Osteoblast (primary cell): ENCODE measurements around the gene GH1. TPM values are rescaled to one million over a fixed set of nuclear protein-coding genes. Genes with fewer than 3 reads are reported as not detected.
"Not testable (repeated sequence)": the region's sequence is repeated elsewhere in the genome, so short reads cannot be mapped to it uniquely, and the experiment has no call there.

Experiments used
- DNase-seq: peaks from one replicate; pipeline ENCODE4 v3.0.0; 2011; ENCODE audit warnings: low spot score, mixed read lengths; ENCODE audit not compliant: insufficient read length; ENCODE audit errors: missing footprints
- H2AFZ ChIP-seq: 2 replicates; pipeline ENCODE4 v1.6.0; 2011; ENCODE audit warnings: mild to moderate bottlenecking, low read length
- H3K27ac ChIP-seq: 2 replicates; pipeline ENCODE4 v1.5.1; 2011; ENCODE audit warnings: mild to moderate bottlenecking, low read depth, low read length, moderate library complexity
- H3K27me3 ChIP-seq: 2 replicates; pipeline ENCODE4 v1.6.0; 2012; ENCODE audit warnings: mild to moderate bottlenecking, control low read depth, inconsistent platforms, low read length, moderate library complexity; ENCODE audit not compliant: insufficient read depth
- H3K36me3 ChIP-seq: 2 replicates; pipeline ENCODE4 v1.5.1; 2011; ENCODE audit warnings: mild to moderate bottlenecking, low read length, control low read depth, moderate library complexity; ENCODE audit not compliant: insufficient read depth
- H3K4me1 ChIP-seq: 2 replicates; pipeline ENCODE4 v1.5.1; 2011; ENCODE audit warnings: mild to moderate bottlenecking, low read length, control low read depth, moderate library complexity; ENCODE audit not compliant: insufficient read depth
- H3K4me2 ChIP-seq: 2 replicates; pipeline ENCODE4 v1.6.0; 2011; ENCODE audit warnings: mild to moderate bottlenecking, low read length; ENCODE audit not compliant: insufficient read depth
- H3K4me3 ChIP-seq: fragments of 200-600 bp; sonication (generic); 3 replicates; pipeline ENCODE4 v1.5.1; 2012; ENCODE audit warnings: mild to moderate bottlenecking, low read length, inconsistent platforms; ENCODE audit not compliant: insufficient read depth
- H3K79me2 ChIP-seq: 2 replicates; pipeline ENCODE4 v1.6.0; 2012; ENCODE audit warnings: mild to moderate bottlenecking, low read length, control low read depth, inconsistent platforms; ENCODE audit not compliant: insufficient read depth
- H3K9me3 ChIP-seq: 2 replicates; pipeline ENCODE4 v1.5.1; 2011; ENCODE audit warnings: low read depth, low read length, control low read depth
- H4K20me1 ChIP-seq: 2 replicates; pipeline ENCODE4 v1.6.0; 2012; ENCODE audit warnings: mild to moderate bottlenecking, low read length, control low read depth; ENCODE audit not compliant: insufficient read depth
- total RNA-seq: library from RNA; depleted of rRNA; stranded (reverse); fragments of >200 nt; gene quantifications from 2 replicates; pipeline ENCODE4 v1.2.3, GENCODE V29; 2012
- TF ChIP-seq, protein P1 (sequence below): IDR thresholded peaks from 2 replicates; pipeline ENCODE4 v1.5.1; 2011; ENCODE audit warnings: mild to moderate bottlenecking, low read depth, low read length, moderate library complexity; ENCODE audit errors: extremely low read depth

The GH1 gene
- total RNA-seq, 1 donor = not detected

DNA sequence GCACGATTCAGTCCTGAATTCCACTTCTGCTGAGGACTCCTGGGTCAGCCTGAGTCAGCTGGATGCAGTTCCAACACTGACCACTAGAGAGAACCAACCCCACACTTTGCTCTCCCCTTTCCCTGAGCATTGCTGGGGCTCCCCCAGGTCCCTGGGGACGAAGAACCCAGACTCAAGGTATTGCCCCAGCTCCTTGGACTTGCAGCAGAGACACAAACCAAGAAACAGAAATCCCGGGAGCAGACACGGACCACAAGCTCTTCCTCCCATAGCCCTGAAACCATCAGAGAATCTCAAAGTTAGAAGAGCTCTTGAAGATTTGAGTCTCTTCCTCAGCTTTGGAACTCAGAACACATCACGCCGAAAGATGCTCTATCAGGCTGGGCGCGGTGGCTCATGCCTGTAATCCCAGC, 678 bp upstream of the GH1 start:
- H3K36me3 ChIP-seq = no peaks in the 10 kb centered on the region
- H4K20me1 ChIP-seq = no peaks in the 10 kb centered on the region
- H3K27ac ChIP-seq = no peak overlapping the region
- no peak overlapping the region for H3K4me2 ChIP-seq
- TF ChIP-seq, protein P1, sequence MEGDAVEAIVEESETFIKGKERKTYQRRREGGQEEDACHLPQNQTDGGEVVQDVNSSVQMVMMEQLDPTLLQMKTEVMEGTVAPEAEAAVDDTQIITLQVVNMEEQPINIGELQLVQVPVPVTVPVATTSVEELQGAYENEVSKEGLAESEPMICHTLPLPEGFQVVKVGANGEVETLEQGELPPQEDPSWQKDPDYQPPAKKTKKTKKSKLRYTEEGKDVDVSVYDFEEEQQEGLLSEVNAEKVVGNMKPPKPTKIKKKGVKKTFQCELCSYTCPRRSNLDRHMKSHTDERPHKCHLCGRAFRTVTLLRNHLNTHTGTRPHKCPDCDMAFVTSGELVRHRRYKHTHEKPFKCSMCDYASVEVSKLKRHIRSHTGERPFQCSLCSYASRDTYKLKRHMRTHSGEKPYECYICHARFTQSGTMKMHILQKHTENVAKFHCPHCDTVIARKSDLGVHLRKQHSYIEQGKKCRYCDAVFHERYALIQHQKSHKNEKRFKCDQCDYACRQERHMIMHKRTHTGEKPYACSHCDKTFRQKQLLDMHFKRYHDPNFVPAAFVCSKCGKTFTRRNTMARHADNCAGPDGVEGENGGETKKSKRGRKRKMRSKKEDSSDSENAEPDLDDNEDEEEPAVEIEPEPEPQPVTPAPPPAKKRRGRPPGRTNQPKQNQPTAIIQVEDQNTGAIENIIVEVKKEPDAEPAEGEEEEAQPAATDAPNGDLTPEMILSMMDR = peak; percentile 88
- no peak overlapping the region for H3K4me3 ChIP-seq
- H2AFZ ChIP-seq = no peak overlapping the region
- H3K27me3 ChIP-seq = peaks cover 11% of the 10 kb centered on the region
- no peaks in the 10 kb centered on the region for H3K9me3 ChIP-seq
- H3K79me2 ChIP-seq = no peaks in the 10 kb centered on the region
- H3K4me1 ChIP-seq = no peaks in the 10 kb centered on the region
- peak; percentile 96 for DNase-seq

DNA sequence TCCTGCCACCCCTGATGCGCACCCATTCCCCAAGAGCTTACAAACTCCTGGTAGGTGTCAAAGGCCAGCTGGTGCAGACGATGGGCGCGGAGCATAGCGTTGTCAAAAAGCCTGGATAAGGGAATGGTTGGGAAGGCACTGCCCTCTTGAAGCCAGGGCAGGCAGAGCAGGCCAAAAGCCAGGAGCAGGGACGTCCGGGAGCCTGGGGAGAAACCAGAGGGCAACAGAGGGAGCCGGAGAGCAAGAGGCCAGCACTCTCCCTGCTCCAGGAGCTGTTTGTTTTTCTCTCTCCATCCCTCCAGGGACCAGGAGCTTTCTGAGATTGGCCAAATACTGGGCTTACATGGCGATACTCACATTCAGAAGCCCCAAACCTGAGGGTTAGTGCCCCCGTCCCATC, 334 bp downstream of the GH1 start:
- H4K20me1 ChIP-seq = no peaks in the 10 kb centered on the region
- peaks cover 11% of the 10 kb centered on the region for H3K27me3 ChIP-seq
- H3K36me3 ChIP-seq = no peaks in the 10 kb centered on the region
- H3K79me2 ChIP-seq = no peaks in the 10 kb centered on the region
- no peak overlapping the region for H3K27ac ChIP-seq
- H3K9me3 ChIP-seq = no peaks in the 10 kb centered on the region
- H2AFZ ChIP-seq = no peak overlapping the region
- no peaks in the 10 kb centered on the region for H3K4me1 ChIP-seq
- H3K4me3 ChIP-seq = no peak overlapping the region
- peak; percentile 72 for DNase-seq
- TF ChIP-seq, protein P1 = no peak
- H3K4me2 ChIP-seq = no peak overlapping the region

DNA sequence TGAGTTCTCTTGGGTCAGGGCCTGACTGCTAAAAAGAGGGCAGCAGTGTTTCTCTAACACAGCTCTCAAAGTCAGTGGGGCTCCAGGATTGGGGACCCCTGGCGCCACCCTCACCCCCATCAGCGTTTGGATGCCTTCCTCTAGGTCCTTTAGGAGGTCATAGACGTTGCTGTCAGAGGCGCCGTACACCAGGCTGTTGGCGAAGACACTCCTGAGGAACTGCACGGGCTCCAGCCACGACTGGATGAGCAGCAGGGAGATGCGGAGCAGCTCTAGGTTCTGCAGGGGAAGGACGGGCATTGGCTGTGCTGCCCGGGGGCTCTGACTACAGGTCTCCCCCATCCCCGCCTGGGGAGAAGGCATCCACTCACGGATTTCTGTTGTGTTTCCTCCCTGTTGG, 993 bp downstream of the GH1 start:
- H3K4me3 ChIP-seq = no peak overlapping the region
- H3K36me3 ChIP-seq = no peaks in the 10 kb centered on the region
- TF ChIP-seq, protein P1 = no peak
- H3K27ac ChIP-seq = no peak overlapping the region
- H2AFZ ChIP-seq = no peak overlapping the region
- peaks cover 11% of the 10 kb centered on the region for H3K27me3 ChIP-seq
- no peaks in the 10 kb centered on the region for H3K79me2 ChIP-seq
- H3K4me1 ChIP-seq = no peaks in the 10 kb centered on the region
- DNase-seq = no peak
- no peak overlapping the region for H3K4me2 ChIP-seq
- H4K20me1 ChIP-seq = no peaks in the 10 kb centered on the region
- no peaks in the 10 kb centered on the region for H3K9me3 ChIP-seq

DNA sequence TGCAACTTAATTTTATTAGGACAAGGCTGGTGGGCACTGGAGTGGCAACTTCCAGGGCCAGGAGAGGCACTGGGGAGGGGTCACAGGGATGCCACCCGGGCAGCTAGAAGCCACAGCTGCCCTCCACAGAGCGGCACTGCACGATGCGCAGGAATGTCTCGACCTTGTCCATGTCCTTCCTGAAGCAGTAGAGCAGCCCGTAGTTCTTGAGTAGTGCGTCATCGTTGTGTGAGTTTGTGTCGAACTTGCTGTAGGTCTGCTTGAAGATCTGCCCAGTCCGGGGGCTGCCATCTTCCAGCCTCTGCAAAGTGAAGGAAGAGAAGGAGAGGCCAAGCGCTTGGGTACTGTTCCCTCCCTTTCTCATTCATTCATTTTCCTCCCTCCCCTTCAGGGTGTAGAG, 1.4 kb downstream of the GH1 start:
- not testable (repeated sequence) for DNase-seq, H3K9me3 ChIP-seq, H4K20me1 ChIP-seq, H3K4me3 ChIP-seq, H3K79me2 ChIP-seq, H3K27ac ChIP-seq, H3K4me2 ChIP-seq, H3K4me1 ChIP-seq, H2AFZ ChIP-seq, H3K36me3 ChIP-seq
- peaks cover 11% of the 10 kb centered on the region for H3K27me3 ChIP-seq
